Nephron progenitor cell (in vitro differentiated cells): ENCODE measurements around the gene TMEM117.

Experiments used
- DNase-seq: peaks from one replicate; pipeline ENCODE4 v3.0.0; 2021
- H3K27ac Mint-ChIP-seq: 2 replicates; pipeline ENCODE4 v1.8.0; 2021; ENCODE audit warnings: mild to moderate bottlenecking, moderate library complexity, mixed read lengths
- H3K27me3 Mint-ChIP-seq: 2 replicates; pipeline ENCODE4 v1.8.0; 2021; ENCODE audit warnings: mild to moderate bottlenecking, low read depth, mixed read lengths; ENCODE audit not compliant: poor library complexity
- H3K36me3 Mint-ChIP-seq: 2 replicates; pipeline ENCODE4 v1.8.0; 2021; ENCODE audit warnings: low read depth, mixed read lengths
- H3K4me1 Mint-ChIP-seq: 2 replicates; pipeline ENCODE4 v1.8.0; 2021; ENCODE audit warnings: mixed read lengths
- H3K4me3 Mint-ChIP-seq: 2 replicates; pipeline ENCODE4 v1.8.0; 2021; ENCODE audit warnings: mild to moderate bottlenecking, moderate library complexity, mixed read lengths
- H3K9me3 Mint-ChIP-seq: 2 replicates; pipeline ENCODE4 v1.8.0; 2021; ENCODE audit warnings: mild to moderate bottlenecking, moderate library complexity, mixed read lengths
- CTCF ChIP-seq: fragments of 200-600 bp; sonication (generic); IDR thresholded peaks from 2 replicates; pipeline ENCODE4 v1.5.0; 2021; ENCODE audit warnings: antibody characterized with exemption

The TMEM117 gene

GRCh38 chr12:43805149-43805859 is 30.6 kb upstream of the TMEM117 start:
- peaks cover 32% of the 10 kb centered on the region for H3K4me1 Mint-ChIP-seq
- H3K27me3 Mint-ChIP-seq = peaks cover 5% of the 10 kb centered on the region
- H3K9me3 Mint-ChIP-seq = no peaks in the 10 kb centered on the region
- H3K27ac Mint-ChIP-seq = peak overlapping the region; percentile 98
- H3K4me3 Mint-ChIP-seq = peak overlapping the region; percentile 100
- no peak for DNase-seq
- peaks cover 21% of the 10 kb centered on the region for H3K36me3 Mint-ChIP-seq
- no peak for TF ChIP-seq CTCF

DNA sequence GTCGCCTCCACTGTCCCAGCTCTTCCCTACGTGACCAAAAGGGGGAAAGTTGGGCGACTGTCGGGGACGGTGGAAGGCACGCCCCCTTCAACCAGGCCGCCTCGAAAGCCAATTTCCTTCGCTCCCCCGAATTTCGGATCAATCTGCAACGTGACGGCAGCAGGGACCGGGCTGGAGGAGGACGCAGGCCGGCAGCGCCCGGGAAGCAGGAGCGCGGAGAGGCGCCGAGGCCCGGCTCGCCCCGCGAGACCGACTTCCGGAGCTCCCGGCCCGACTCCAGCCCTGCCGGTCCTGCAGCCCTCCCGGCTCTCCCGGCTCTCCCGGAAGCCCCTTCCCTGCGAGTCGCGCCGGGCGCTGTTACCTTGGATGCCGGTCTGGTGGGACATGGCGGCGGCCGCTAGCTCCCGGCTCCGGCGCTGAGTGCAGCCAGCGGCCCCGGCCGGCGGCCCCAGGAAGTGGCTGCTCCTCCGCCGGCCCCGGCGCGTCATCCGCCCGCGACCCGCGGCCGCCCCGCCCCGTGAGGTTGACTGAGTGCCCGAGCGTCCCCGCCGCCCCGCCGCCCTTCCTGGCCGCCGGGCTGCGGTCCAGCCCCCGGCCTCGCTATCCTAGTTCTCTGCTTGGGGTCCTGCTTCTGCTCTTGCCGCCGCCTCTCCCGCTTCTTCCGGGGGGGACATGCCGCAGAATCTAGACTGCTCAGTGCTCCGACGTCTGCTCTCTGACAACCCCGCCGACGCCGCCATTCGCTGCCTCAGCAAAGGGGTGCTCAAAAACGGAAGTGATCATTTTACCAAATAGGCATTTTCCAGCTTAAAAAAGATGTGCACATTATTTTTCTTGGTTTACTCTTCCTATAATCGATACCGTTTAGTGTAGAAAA is 29.8 kb upstream of the TMEM117 start, which contains the start of gene TWF1:
Gene TWF1, minus strand, starts transcription at position 458 of the 877 bp plus-strand sequence. Its CDS starts 72 bp downstream, at position 386.
- Mint-ChIP-seq H3K27ac (peak within 1 kb of the TSS; percentile 100), H3K9me3 (no peaks in the 10 kb centered on the region), H3K36me3 (peaks cover 13% of the 10 kb centered on the region), H3K4me1 (peaks cover 32% of the 10 kb centered on the region), H3K27me3 (peaks cover 10% of the 10 kb centered on the region), H3K4me3 (peak within 1 kb of the TSS; percentile 100)
- peak; percentile 28 for TF ChIP-seq CTCF
- peak; percentile 91 for DNase-seq

GRCh38 chr12:43806737-43807072 is 29.2 kb upstream of the TMEM117 start:
- Mint-ChIP-seq H3K27ac (peak overlapping the region; percentile 100), H3K4me3 (peak overlapping the region; percentile 100), H3K4me1 (peaks cover 32% of the 10 kb centered on the region), H3K27me3 (peaks cover 12% of the 10 kb centered on the region), H3K9me3 (no peaks in the 10 kb centered on the region), H3K36me3 (peaks cover 10% of the 10 kb centered on the region)
- no peak for DNase-seq
- TF ChIP-seq CTCF = no peak

DNA sequence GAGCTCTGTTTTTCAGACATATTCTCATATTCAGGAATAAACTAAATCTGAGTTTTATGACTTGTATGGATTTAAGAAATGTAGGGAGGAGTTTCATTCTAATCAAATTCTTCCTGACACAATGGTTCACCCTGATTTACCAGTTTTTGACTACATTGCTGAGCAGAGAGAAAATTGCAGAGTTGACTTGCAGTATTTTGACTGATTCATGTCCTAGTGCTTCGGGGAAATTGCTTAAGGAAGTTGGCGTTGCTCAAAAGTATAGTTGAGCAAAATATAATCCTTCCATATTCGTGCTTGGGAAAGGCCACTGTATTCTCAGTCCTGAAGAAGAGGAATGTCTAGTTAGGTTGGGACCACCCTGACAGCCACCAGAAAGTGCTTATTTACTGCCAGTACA is 28.5 kb upstream of the TMEM117 start:
- Mint-ChIP-seq H3K36me3 (peaks cover 6% of the 10 kb centered on the region), H3K9me3 (no peaks in the 10 kb centered on the region), H3K4me1 (peaks cover 32% of the 10 kb centered on the region), H3K4me3 (peak overlapping the region; percentile 100), H3K27ac (peak overlapping the region; percentile 100), H3K27me3 (peaks cover 17% of the 10 kb centered on the region)
- TF ChIP-seq CTCF = no peak
- no peak for DNase-seq

- H3K36me3 Mint-ChIP-seq = no peaks in the 10 kb centered on the region
- TF ChIP-seq CTCF = no peak
- DNase-seq = no peak
- H3K27ac Mint-ChIP-seq = no peak overlapping the region
- H3K4me3 Mint-ChIP-seq = no peak overlapping the region
- H3K4me1 Mint-ChIP-seq = peaks cover 23% of the 10 kb centered on the region
- H3K27me3 Mint-ChIP-seq = peaks cover 23% of the 10 kb centered on the region
- no peaks in the 10 kb centered on the region for H3K9me3 Mint-ChIP-seq
Observed at GRCh38 chr12:43812057-43812456, 23.8 kb upstream of the TMEM117 start.
